CD14-positive monocyte (primary cell): ENCODE results near the gene HSPG2. TPM values are rescaled to one million over a fixed set of nuclear protein-coding genes. Genes with fewer than 3 reads are reported as not detected.
A peak's percentile ranks its signal among the peaks of the same experiment; 100 is the strongest.

ENCODE experiments used
- DNase-seq, 3 donors: peaks; one replicate each; pipeline ENCODE4 v3.0.0-alpha.2; 2011 to 2022
- H2AFZ ChIP-seq: 2 replicates; pipeline ENCODE4 v1.6.0; 2012; ENCODE audit warnings: mild to moderate bottlenecking, low read depth, low read length, inconsistent platforms; ENCODE audit not compliant: insufficient read depth, poor library complexity, severe bottlenecking
- H3K27ac ChIP-seq, 2 donors: 1 replicate in 1 of 2; 2 replicates in 1 of 2; pipeline ENCODE4 v1.5.1; 2012 to 2013; ENCODE audit warnings: low read length in 2 of 2, control low read depth in 1 of 2, inconsistent platforms in 1 of 2, low read depth in 1 of 2, mild to moderate bottlenecking in 1 of 2
- H3K27me3 ChIP-seq, 2 donors: one replicate each; pipeline versions ENCODE4 v1.6.0 to v1.6.1; 2011 to 2013; ENCODE audit warnings: low read length in 2 of 2; ENCODE audit not compliant: control insufficient read depth in 2 of 2, insufficient read depth in 2 of 2
- H3K36me3 ChIP-seq, 2 donors: replicated peaks in 1 of 2; 1 replicate in 1 of 2; 2 replicates in 1 of 2; pipeline versions ENCODE4 v1.5.1 to v1.6.1; 2012 to 2013; ENCODE audit warnings: low read length in 2 of 2, control low read depth in 1 of 2, inconsistent platforms in 1 of 2, mild to moderate bottlenecking in 1 of 2; ENCODE audit not compliant: insufficient read depth in 2 of 2, control insufficient read depth in 1 of 2
- H3K4me1 ChIP-seq, 2 donors: 1 replicate in 1 of 2; 2 replicates in 1 of 2; pipeline versions ENCODE4 v1.5.1 to v1.6.1; 2012 to 2013; ENCODE audit warnings: low read length in 2 of 2, control low read depth in 1 of 2, inconsistent platforms in 1 of 2, mild to moderate bottlenecking in 1 of 2, moderate library complexity in 1 of 2; ENCODE audit not compliant: insufficient read depth in 2 of 2, control insufficient read depth in 1 of 2
- H3K4me2 ChIP-seq: replicated peaks from 2 replicates; pipeline ENCODE3; 2012; ENCODE audit warnings: low read length, moderate library complexity, mild to moderate bottlenecking; ENCODE audit not compliant: poor library complexity, severe bottlenecking; ENCODE audit errors: extremely low read depth
- H3K4me3 ChIP-seq, 3 experiments: fragments of 200-600 bp in 1 of 3; sonication (generic) in 1 of 3; replicated peaks in 1 of 3; 1 replicate in 2 of 3; 2 replicates in 1 of 3; pipeline ENCODE4 v1.5.1; 2011 to 2013; ENCODE audit warnings: low read length in 3 of 3, mild to moderate bottlenecking in 3 of 3, control low read depth in 2 of 3, low read depth in 2 of 3, inconsistent platforms in 1 of 3, moderate library complexity in 1 of 3
- H3K79me2 ChIP-seq: 2 replicates; pipeline ENCODE4 v1.6.0; 2012; ENCODE audit warnings: mild to moderate bottlenecking, control low read depth, inconsistent platforms, low read length, moderate library complexity; ENCODE audit not compliant: insufficient read depth
- H3K9ac ChIP-seq: 2 replicates; pipeline ENCODE4 v1.6.0; 2017; ENCODE audit warnings: low read length, mild to moderate bottlenecking; ENCODE audit not compliant: insufficient read depth, poor library complexity, severe bottlenecking
- H3K9me3 ChIP-seq, 2 donors: replicated peaks in 1 of 2; 1 replicate in 1 of 2; 2 replicates in 1 of 2; pipeline versions ENCODE4 v1.5.1 to v1.6.1; 2012 to 2013; ENCODE audit warnings: low read length in 2 of 2, control low read depth in 1 of 2; ENCODE audit not compliant: control insufficient read depth in 1 of 2, insufficient read depth in 1 of 2
- H4K20me1 ChIP-seq: 2 replicates; pipeline ENCODE4 v1.6.0; 2012; ENCODE audit warnings: mild to moderate bottlenecking, low read length, control low read depth, moderate library complexity; ENCODE audit not compliant: insufficient read depth
- H3K27ac Mint-ChIP-seq, 7 donors: one replicate each; pipeline ENCODE4 v1.8.0; 2020; ENCODE audit warnings: mild to moderate bottlenecking in 7 of 7, mixed read lengths in 7 of 7, moderate library complexity in 6 of 7, inconsistent platforms in 2 of 7
- H3K27me3 Mint-ChIP-seq, 3 donors: one replicate each; pipeline ENCODE4 v1.8.0; 2021 to 2022; ENCODE audit warnings: low read depth in 3 of 3, mild to moderate bottlenecking in 3 of 3, mixed read lengths in 3 of 3, moderate library complexity in 3 of 3, inconsistent platforms in 1 of 3
- H3K36me3 Mint-ChIP-seq, 2 donors: one replicate each; pipeline ENCODE4 v1.8.0; 2020; ENCODE audit warnings: mixed read lengths in 2 of 2, inconsistent platforms in 1 of 2, mild to moderate bottlenecking in 1 of 2
- H3K4me1 Mint-ChIP-seq: one replicate; pipeline ENCODE4 v1.8.0; 2020; ENCODE audit warnings: mild to moderate bottlenecking, mixed read lengths
- H3K4me3 Mint-ChIP-seq, 2 donors: one replicate each; pipeline ENCODE4 v1.8.0; 2020; ENCODE audit warnings: mild to moderate bottlenecking in 2 of 2, mixed read lengths in 2 of 2, moderate library complexity in 1 of 2
- H3K9me3 Mint-ChIP-seq, 7 donors: one replicate each; pipeline ENCODE4 v1.8.0; 2020 to 2022; ENCODE audit warnings: mixed read lengths in 7 of 7, mild to moderate bottlenecking in 6 of 7, moderate library complexity in 6 of 7, inconsistent platforms in 2 of 7
- CTCF ChIP-seq: fragments of 200-600 bp; IDR thresholded peaks from one replicate; pipeline ENCODE4 v1.8.0; 2022; ENCODE audit warnings: antibody characterized with exemption, mild to moderate bottlenecking
- WGBS: methylation state at CpG from one replicate; pipeline ENCODE4 v1.1.5; 2013; ENCODE audit warnings: missing lambda C conversion rate; ENCODE audit not compliant: insufficient coverage; 5-methylcytosine and 5-hydroxymethylcytosine counted together
- intact Hi-C, 2 donors: fragments of 100-400 bp; cut with micrococcal nuclease; formaldehyde crosslinking; loops; one replicate each; pipeline versions ENCODE4 v1.15.0 to v1.15.1; 2023
- polyA plus RNA-seq, 3 donors: library from polyadenylated mRNA; depleted of rRNA in 1 of 3; unstranded in 2 of 3; stranded (reverse) in 1 of 3; fragments of 300-500 nt in 2 of 3; fragments of >200 nt in 1 of 3; fragmentation: Illumina TruSeq in 2 of 3; gene quantifications; 1 replicate in 2 of 3; 2 replicates in 1 of 3; pipeline ENCODE4 v1.2.3, GENCODE V29; 2012 to 2021

The HSPG2 gene
- polyA plus RNA-seq, 3 donors = 0.44 TPM; not detected in 2

- Mint-ChIP-seq H3K27ac (no peak overlapping the region), H3K36me3 (no peaks in the 10 kb centered on the region), H3K4me1 (peaks cover 20% of the 10 kb centered on the region), H3K27me3 (peaks cover 0 to 3% (median 0%) of the 10 kb centered on the region in 3 donors), H3K9me3 (no peaks in the 10 kb centered on the region), H3K4me3 (no peak overlapping the region)
- DNase-seq = no peak
- intact Hi-C loops = no loop called here
- H3K9ac ChIP-seq = no peak overlapping the region
- H3K36me3 ChIP-seq = no peaks in the 10 kb centered on the region
- no peak overlapping the region for H3K27ac ChIP-seq
- peaks cover 11% of the 10 kb centered on the region in 2 donors for H3K4me1 ChIP-seq
- H3K9me3 ChIP-seq = no peaks in the 10 kb centered on the region
- H3K4me3 ChIP-seq = no peak overlapping the region
- no peak overlapping the region for H3K4me2 ChIP-seq
- no peaks in the 10 kb centered on the region for H3K27me3 ChIP-seq
- no peaks in the 10 kb centered on the region for H4K20me1 ChIP-seq
- 92% methylated on average over 8 of the region's 9 CpGs for WGBS
- H2AFZ ChIP-seq = no peak overlapping the region
- no peak for TF ChIP-seq CTCF
- H3K79me2 ChIP-seq = no peaks in the 10 kb centered on the region
Measured at GRCh38 chr1:21907079-21907418, 30.1 kb downstream of the HSPG2 start.

- Histone ChIP-seq H3K9ac (no peak overlapping the region), H2AFZ (peak overlapping the region; percentile 11), H4K20me1 (no peaks in the 10 kb centered on the region), H3K27me3 (no peaks in the 10 kb centered on the region), H3K9me3 (no peaks in the 10 kb centered on the region), H3K36me3 (no peaks in the 10 kb centered on the region), H3K27ac (no peak overlapping the region), H3K79me2 (no peaks in the 10 kb centered on the region), H3K4me1 (peaks cover 11% of the 10 kb centered on the region in 2 donors), H3K4me3 (no peak overlapping the region), H3K4me2 (no peak overlapping the region)
- DNase-seq = peak in 1 of 3 donors; percentile 21
- no peak overlapping the region for H3K4me3 Mint-ChIP-seq
- intact Hi-C loops = no loop called here
- peaks cover 0 to 4% (median 0%) of the 10 kb centered on the region in 3 donors for H3K27me3 Mint-ChIP-seq
- no peaks in the 10 kb centered on the region for H3K9me3 Mint-ChIP-seq
- TF ChIP-seq CTCF = no peak
- no peak overlapping the region for H3K27ac Mint-ChIP-seq
- peaks cover 20% of the 10 kb centered on the region for H3K4me1 Mint-ChIP-seq
- H3K36me3 Mint-ChIP-seq = no peaks in the 10 kb centered on the region
- WGBS = 44% methylated on average over 11 of the region's 21 CpGs
Measured at GRCh38 chr1:21906173-21907078, 30.7 kb downstream of the HSPG2 start.
